HT-29 (cell line): ENCODE results near the gene MVB12A. TPM values are rescaled to one million over a fixed set of nuclear protein-coding genes. Genes with fewer than 3 reads are reported as not detected.

Experiments used
- DNase-seq: peaks from one replicate; pipeline ENCODE4 v3.0.0-alpha.2; 2015; ENCODE audit warnings: low spot score
- total RNA-seq: library from RNA; depleted of rRNA; stranded (reverse); fragments of >200 nt; shearing (Covaris generic); gene quantifications from 2 replicates; pipeline ENCODE4 v1.2.3, GENCODE V29; 2014; rRNA removed

Gene MVB12A
- total RNA-seq, 1 experiment from 2014 or later = 77.0 TPM

- DNase-seq = peak; percentile 88
These were observed 50.4 kb downstream of the MVB12A start, which contains the start of gene SLC27A1 for GRCh38 chr19:17470068-17470841. SLC27A1 (plus strand) TSS chr19:17470524; CDS start chr19:17470541, 17 bp downstream.

GRCh38 chr19:17471410-17472125 lies 51.7 kb downstream of the MVB12A start:
- DNase-seq = no peak

GRCh38 chr19:17473041-17473440 lies 53.2 kb downstream of the MVB12A start:
- DNase-seq = no peak

Other genes with a start within 250 kb of the MVB12A start
- 27.6 and 29.1 TPM in 2 replicates for gene USE1, start 204.7 kb upstream of the MVB12A start, total RNA-seq
- gene OCEL1, start 193.8 kb upstream of the MVB12A start, total RNA-seq = 2.6 and 8.7 TPM in 2 replicates
- 265 and 297 TPM in 2 replicates for gene NR2F6, start 174.1 kb upstream of the MVB12A start, total RNA-seq
- 0.08 TPM in 1 of 2 replicates, not detected in the other for gene USHBP1, start 155.3 kb upstream of the MVB12A start, total RNA-seq
- gene BABAM1, start 152.6 kb upstream of the MVB12A start, total RNA-seq = 79.8 and 98.6 TPM in 2 replicates
- 0.08 and 1.4 TPM in 2 replicates for gene ANKLE1, start 138.1 kb upstream of the MVB12A start, total RNA-seq
- gene ABHD8, start 116.6 kb upstream of the MVB12A start, total RNA-seq = 3.4 and 5.3 TPM in 2 replicates
- gene MRPL34, start 114.2 kb upstream of the MVB12A start, total RNA-seq = 94.6 and 106 TPM in 2 replicates
- 24.6 and 32.4 TPM in 2 replicates for gene DDA1, start 110.5 kb upstream of the MVB12A start, total RNA-seq
- gene ANO8, start 85.2 kb upstream of the MVB12A start, total RNA-seq = 2.2 and 2.4 TPM in 2 replicates
- 40.0 and 64.4 TPM in 2 replicates for gene GTPBP3, start 82.5 kb upstream of the MVB12A start, total RNA-seq
- gene PLVAP, start 42.7 kb upstream of the MVB12A start, total RNA-seq = not detected in 2 replicates
- gene CCDC194, start 25.9 kb upstream of the MVB12A start, total RNA-seq = 0.81 and 1.6 TPM in 2 replicates
- 134 and 172 TPM in 2 replicates for gene BST2, start 14.4 kb upstream of the MVB12A start, total RNA-seq
- not detected in 2 replicates for gene TMEM221, start 28.6 kb downstream of the MVB12A start, total RNA-seq
- not detected in 2 replicates for gene NXNL1, start 40.9 kb downstream of the MVB12A start, total RNA-seq
- 2.6 and 3.1 TPM in 2 replicates for gene SLC27A1, start 50.5 kb downstream of the MVB12A start, total RNA-seq
- gene PGLS, start 91.6 kb downstream of the MVB12A start, total RNA-seq = 75.7 and 90.9 TPM in 2 replicates
- 76.2 and 88.5 TPM in 2 replicates for gene COLGALT1, start 135.6 kb downstream of the MVB12A start, total RNA-seq